Measurements from ENCODE around the gene OTUD5. TPM values are rescaled to one million over a fixed set of nuclear protein-coding genes. Genes with fewer than 3 reads are reported as not detected.

Gene OTUD5
- total RNA-seq, 1 experiment from 2014 or later = 37.1 TPM

DNA sequence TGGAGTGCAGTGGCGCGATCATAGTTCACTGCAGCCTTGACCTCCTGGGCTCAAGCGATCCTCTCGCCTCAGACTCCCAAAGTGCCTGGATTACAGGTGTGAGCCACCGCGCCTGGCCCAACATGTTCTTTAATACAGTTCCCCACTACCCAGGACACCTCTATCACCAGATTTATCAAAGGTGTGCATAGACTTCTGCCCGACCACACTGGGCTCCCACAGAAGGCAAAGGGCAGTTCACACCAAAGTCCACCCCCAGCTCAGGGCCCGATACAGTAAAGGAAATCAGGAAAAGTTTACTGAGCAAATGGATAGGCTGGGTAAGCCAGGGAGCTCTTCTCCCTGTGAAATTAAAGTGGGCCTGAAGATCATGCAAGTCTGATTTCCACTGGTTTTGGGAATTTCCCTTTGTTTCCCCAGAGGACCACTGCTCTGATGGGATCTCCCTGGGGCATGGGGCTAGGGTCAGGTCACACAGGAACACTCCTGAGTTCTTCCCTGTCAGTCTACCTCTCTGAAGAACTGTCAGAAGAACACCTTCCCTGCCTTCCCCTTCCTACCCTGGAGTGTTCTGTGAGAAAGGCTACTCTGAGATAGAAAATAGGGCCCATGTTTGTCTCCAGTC, 20.9 kb downstream of the OTUD5 start:
- no peaks in the 10 kb centered on the region for H3K27me3 ChIP-seq (ENCODE audit: insufficient read depth, low read depth)
- no peak overlapping the region for H3K4me2 ChIP-seq
- no peak for DNase-seq
- H4K20me1 ChIP-seq (ENCODE audit: insufficient read depth) = no peaks in the 10 kb centered on the region
- no peak overlapping the region for H3K27ac ChIP-seq
- no peaks in the 10 kb centered on the region for H3K9me3 ChIP-seq (ENCODE audit: insufficient read depth, low read depth)
- POLR2A ChIA-PET (ENCODE audit: unreplicated experiment) = interaction anchor here (0.6 kb wide), 1 partner anchor 192 kb away, joined by 5 read pairs; no protein-coding TSS in a partner anchor
- CTCF ChIA-PET = no interaction called here
- H3K36me3 ChIP-seq (ENCODE audit: low read depth) = no peaks in the 10 kb centered on the region
- BruUV-seq (replicated peaks) = no TSS peak
- no peaks in the 10 kb centered on the region for H3K4me1 ChIP-seq (replicated peaks; ENCODE audit: insufficient read depth)
- H3K9me2 ChIP-seq (ENCODE audit: insufficient read depth) = no peaks in the 10 kb centered on the region
- H2AFZ ChIP-seq = no peak overlapping the region
- TF ChIP-seq EZH2 (IDR thresholded peaks at IDR 0.05; ENCODE audit: low read depth) (no peak), CTCF (conservative IDR thresholded peaks at IDR 0.05) (no peak)
- H3F3A ChIP-seq (ENCODE audit: insufficient read depth, low read depth) = no peaks in the 10 kb centered on the region
- no peak overlapping the region for H3K4me3 ChIP-seq
- intact Hi-C loops (cut with micrococcal nuclease; ENCODE audit: unreplicated experiment) = no loop called here
- no peaks in the 10 kb centered on the region for H3K79me2 ChIP-seq (ENCODE audit: low read depth)

DNA sequence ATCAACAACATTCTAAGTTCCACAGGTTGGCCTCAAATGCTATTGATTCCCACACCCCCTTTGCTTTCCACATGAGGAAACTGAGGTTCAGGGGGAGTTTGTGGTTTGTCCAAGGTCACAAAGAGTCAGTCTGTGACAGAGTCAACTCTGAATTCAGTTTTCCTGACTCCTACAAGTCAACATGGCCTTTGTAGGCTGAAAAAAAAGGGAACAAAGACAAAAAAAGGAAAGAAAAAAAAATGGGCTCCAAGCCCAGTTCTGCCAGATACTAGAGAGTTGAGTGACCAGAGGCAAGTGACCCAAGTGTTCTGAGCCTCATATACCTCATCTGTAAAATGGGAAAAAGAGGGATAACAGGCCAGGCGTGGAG, 22.1 kb downstream of the OTUD5 start:
- ChIA-PET CTCF (no interaction called here), POLR2A (ENCODE audit: unreplicated experiment) (no interaction called here)
- Histone ChIP-seq H3K4me1 (replicated peaks; ENCODE audit: insufficient read depth) (no peaks in the 10 kb centered on the region), H3K79me2 (ENCODE audit: low read depth) (no peaks in the 10 kb centered on the region), H3K27ac (no peak overlapping the region), H3K27me3 (ENCODE audit: insufficient read depth, low read depth) (no peaks in the 10 kb centered on the region), H2AFZ (no peak overlapping the region), H3F3A (ENCODE audit: insufficient read depth, low read depth) (no peaks in the 10 kb centered on the region), H3K36me3 (ENCODE audit: low read depth) (no peaks in the 10 kb centered on the region), H4K20me1 (ENCODE audit: insufficient read depth) (no peaks in the 10 kb centered on the region), H3K4me2 (no peak overlapping the region), H3K9me3 (ENCODE audit: insufficient read depth, low read depth) (no peaks in the 10 kb centered on the region), H3K9me2 (ENCODE audit: insufficient read depth) (no peaks in the 10 kb centered on the region), H3K4me3 (no peak overlapping the region)
- DNase-seq = no peak
- intact Hi-C loops (cut with micrococcal nuclease; ENCODE audit: unreplicated experiment) = no loop called here
- no peak for TF ChIP-seq EZH2 (IDR thresholded peaks at IDR 0.05; ENCODE audit: low read depth)
- TF ChIP-seq CTCF (conservative IDR thresholded peaks at IDR 0.05) = no peak
- no TSS peak for BruUV-seq (replicated peaks)

DNA sequence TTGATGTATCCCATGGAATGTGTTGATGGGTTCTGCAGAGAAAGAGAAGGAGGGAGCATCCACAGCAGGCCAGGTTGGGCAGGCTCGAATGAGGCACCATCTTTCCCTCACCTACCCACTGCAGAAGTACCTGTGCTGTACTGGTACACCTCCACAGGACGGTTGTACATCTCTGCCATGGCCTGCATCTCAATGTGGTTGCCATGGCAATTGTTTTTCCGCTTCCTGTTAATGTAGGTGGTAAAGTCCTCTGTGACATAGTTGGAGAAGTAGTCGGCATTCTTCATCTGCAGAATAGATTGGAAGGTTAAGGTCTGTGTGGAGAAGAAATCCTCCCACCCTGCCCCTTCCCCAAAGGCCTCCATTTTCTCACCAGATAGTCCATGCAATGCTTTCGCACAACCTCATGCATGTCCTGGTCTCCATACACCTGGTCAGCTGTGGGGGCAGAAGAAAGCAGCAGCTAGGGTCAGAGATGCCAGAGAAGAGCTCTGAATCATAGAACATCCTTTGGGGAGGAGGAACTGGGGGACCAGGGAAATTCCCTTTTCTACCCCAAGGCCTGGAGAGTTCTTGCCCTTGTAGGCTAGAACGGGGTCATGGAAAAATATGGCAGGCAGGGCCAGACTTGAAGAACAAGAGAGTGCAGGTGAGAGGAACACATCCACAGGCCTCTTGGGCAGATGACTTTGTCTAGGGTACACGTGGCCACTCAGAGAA, 22.7 kb downstream of the OTUD5 start:
- Histone ChIP-seq H3K9me3 (ENCODE audit: insufficient read depth, low read depth) (no peaks in the 10 kb centered on the region), H2AFZ (no peak overlapping the region), H3K27me3 (ENCODE audit: insufficient read depth, low read depth) (no peaks in the 10 kb centered on the region), H3K36me3 (ENCODE audit: low read depth) (no peaks in the 10 kb centered on the region), H3K9me2 (ENCODE audit: insufficient read depth) (no peaks in the 10 kb centered on the region), H4K20me1 (ENCODE audit: insufficient read depth) (no peaks in the 10 kb centered on the region), H3K4me2 (no peak overlapping the region), H3K4me3 (no peak overlapping the region), H3F3A (ENCODE audit: insufficient read depth, low read depth) (no peaks in the 10 kb centered on the region), H3K79me2 (ENCODE audit: low read depth) (no peaks in the 10 kb centered on the region), H3K27ac (no peak overlapping the region), H3K4me1 (replicated peaks; ENCODE audit: insufficient read depth) (no peaks in the 10 kb centered on the region)
- no TSS peak for BruUV-seq (replicated peaks)
- no peak for TF ChIP-seq CTCF (conservative IDR thresholded peaks at IDR 0.05)
- no peak for TF ChIP-seq EZH2 (IDR thresholded peaks at IDR 0.05; ENCODE audit: low read depth)
- no peak for DNase-seq
- intact Hi-C loops (cut with micrococcal nuclease; ENCODE audit: unreplicated experiment) = no loop called here
- ChIA-PET POLR2A (ENCODE audit: unreplicated experiment) (interaction anchor here (0.6 kb wide), 1 partner anchor 23 kb away, joined by 3 read pairs; no protein-coding TSS in a partner anchor), CTCF (no interaction called here)
